Uterus (tissue), 2 donors: ENCODE data around the gene TBC1D1.

Experiments
- POLR2A ChIP-seq, 2 donors: fragments of 450-650 bp; IDR thresholded peaks; one replicate each; pipeline ENCODE4 v1.6.1; 2016; ENCODE audit warnings: antibody characterized with exemption in 2 of 2, mild to moderate bottlenecking in 1 of 2, moderate library complexity in 1 of 2
- TF ChIP-seq, protein P1 (sequence below), 4 experiments: fragments of 200-600 bp in 2 of 4; fragments of 450-650 bp in 2 of 4; sonication (generic) in 2 of 4; IDR thresholded peaks; one replicate each; pipeline ENCODE4 v1.5.1; 2016 to 2019; ENCODE audit warnings: antibody characterized with exemption in 4 of 4, mild to moderate bottlenecking in 2 of 4, moderate library complexity in 1 of 4

DNA sequence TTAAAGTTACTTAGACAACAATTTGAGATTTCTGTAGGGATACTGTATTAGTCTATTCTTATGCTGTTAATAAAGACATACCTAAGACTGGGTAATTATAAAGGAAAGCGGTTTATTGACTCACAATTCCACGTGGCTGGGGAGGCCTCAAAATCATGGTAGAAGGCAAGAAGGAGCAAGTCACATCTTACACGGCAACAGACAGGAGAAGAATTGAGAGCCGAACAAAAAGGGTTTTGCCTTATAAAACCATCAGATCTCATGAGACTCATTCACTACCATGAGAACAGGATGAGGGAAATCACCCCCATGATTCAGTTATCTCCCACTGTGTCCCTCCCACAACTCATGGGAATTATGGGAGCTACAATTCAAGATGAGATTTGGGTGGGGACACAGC is 80.3 kb downstream of the TBC1D1 start:
- TF ChIP-seq, protein P1, sequence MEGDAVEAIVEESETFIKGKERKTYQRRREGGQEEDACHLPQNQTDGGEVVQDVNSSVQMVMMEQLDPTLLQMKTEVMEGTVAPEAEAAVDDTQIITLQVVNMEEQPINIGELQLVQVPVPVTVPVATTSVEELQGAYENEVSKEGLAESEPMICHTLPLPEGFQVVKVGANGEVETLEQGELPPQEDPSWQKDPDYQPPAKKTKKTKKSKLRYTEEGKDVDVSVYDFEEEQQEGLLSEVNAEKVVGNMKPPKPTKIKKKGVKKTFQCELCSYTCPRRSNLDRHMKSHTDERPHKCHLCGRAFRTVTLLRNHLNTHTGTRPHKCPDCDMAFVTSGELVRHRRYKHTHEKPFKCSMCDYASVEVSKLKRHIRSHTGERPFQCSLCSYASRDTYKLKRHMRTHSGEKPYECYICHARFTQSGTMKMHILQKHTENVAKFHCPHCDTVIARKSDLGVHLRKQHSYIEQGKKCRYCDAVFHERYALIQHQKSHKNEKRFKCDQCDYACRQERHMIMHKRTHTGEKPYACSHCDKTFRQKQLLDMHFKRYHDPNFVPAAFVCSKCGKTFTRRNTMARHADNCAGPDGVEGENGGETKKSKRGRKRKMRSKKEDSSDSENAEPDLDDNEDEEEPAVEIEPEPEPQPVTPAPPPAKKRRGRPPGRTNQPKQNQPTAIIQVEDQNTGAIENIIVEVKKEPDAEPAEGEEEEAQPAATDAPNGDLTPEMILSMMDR (IDR thresholded peaks at IDR 0.05), result no peak
- no peak for TF ChIP-seq POLR2A (IDR thresholded peaks at IDR 0.05)
